Measurements from ENCODE around the gene NODAL. TPM values are rescaled to one million over a fixed set of nuclear protein-coding genes. Genes with fewer than 3 reads are reported as not detected.
A peak's percentile ranks its signal among the peaks of the same experiment; 100 is the strongest.
"Not testable (repeated sequence)": the region's sequence is repeated elsewhere in the genome, so short reads cannot be mapped to it uniquely, and the experiment has no call there.

The NODAL gene
- not detected for polyA plus RNA-seq (2013, experiment 1 of 2)
- not detected for polyA plus RNA-seq (2013, experiment 2 of 2)

DNA sequence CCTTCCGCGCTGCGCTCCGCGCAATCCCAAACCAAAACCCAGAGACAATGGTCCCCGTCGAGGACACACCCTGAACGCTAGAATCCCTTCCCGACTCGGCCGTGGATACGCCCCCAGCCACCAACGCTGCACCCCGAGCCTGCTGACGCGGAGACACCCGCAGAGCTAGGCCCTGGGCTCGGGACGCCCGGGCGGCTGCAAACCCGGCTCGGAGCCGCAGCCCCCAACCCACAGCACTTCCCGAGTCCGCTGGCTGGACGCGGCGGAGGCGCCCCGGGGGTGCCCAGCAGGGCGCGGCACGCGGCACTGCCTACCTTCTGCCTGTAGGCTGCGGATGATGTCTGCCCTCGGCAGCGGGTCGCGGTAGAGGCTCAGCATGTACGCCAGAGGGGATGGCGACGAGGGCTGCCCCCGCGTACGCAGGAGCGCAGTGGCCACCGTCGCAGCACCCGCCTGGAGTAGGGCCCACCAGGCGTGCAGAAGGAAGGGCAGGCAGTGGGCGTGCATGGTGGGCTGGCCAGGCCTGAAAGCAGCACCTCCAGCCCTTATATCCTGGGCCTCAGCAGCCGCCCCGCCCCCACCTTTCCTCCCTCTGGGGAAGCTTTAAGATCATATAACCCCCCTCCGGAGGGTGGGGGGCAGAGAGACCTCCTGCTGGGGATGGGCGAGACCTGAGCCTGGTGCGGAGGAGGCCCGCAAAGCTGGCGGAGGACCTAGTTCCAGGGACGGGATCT lies at the start of gene NODAL:
NODAL (minus strand) TSS at position 521 of the 734 bp plus-strand sequence; CDS start at position 507, 14 bp downstream.
- Histone ChIP-seq H3K4ac (ENCODE audit: low read length) (no peak within 1 kb of the TSS), H4K91ac (ENCODE audit: low read depth, low read length, poor library complexity) (no peak within 1 kb of the TSS), H3K14ac (ENCODE audit: low read length) (no peak within 1 kb of the TSS), H3K79me1 (ENCODE audit: low read depth, low read length) (no peaks in the 10 kb centered on the region), H3K4me1 (ENCODE audit: control insufficient read depth in 2 of 2, insufficient read depth in 1 of 2, low read depth in 1 of 2, low read length in 2 of 2) (peaks cover 0 to 17% of the 10 kb centered on the region in 2 donors), H3K23ac (ENCODE audit: low read depth, low read length, poor library complexity) (peak within 1 kb of the TSS; percentile 100), H2BK12ac (ENCODE audit: low read length) (peak within 1 kb of the TSS; percentile 46), H2BK120ac (ENCODE audit: low read depth, low read length) (peak within 1 kb of the TSS; percentile 7), H3K9ac (ENCODE audit: low read depth, low read length, poor library complexity) (peak within 1 kb of the TSS; percentile 93), H3K18ac (ENCODE audit: low read length) (peak within 1 kb of the TSS; percentile 84), H2BK5ac (ENCODE audit: low read length) (no peak within 1 kb of the TSS), H2AFZ (ENCODE audit: low read length) (peak within 1 kb of the TSS; percentile 46), H3K27ac (replicated peaks; ENCODE audit: low read length) (no peak within 1 kb of the TSS), H3K4me3 (ENCODE audit: low read length in 2 of 2) (peak within 1 kb of the TSS in 1 of 2 donors; percentile 69), H3K36me3 (replicated peaks in 1 of 2; ENCODE audit: control insufficient read depth in 2 of 2, insufficient read depth in 2 of 2, low read length in 2 of 2) (no peaks in the 10 kb centered on the region), H2BK15ac (ENCODE audit: low read length) (no peak within 1 kb of the TSS), H3K4me2 (ENCODE audit: insufficient read depth, low read length, poor library complexity, severe bottlenecking) (peak within 1 kb of the TSS; percentile 76), H2AK5ac (ENCODE audit: low read depth, low read length) (peak within 1 kb of the TSS; percentile 20), H3K27me3 (ENCODE audit: control insufficient read depth in 3 of 3, insufficient read depth in 3 of 3, low read depth in 1 of 3, low read length in 3 of 3) (peaks cover 18 to 65% (median 48%) of the 10 kb centered on the region in 3 experiments), H3K9me3 (replicated peaks in 1 of 2; ENCODE audit: control insufficient read depth in 2 of 2, insufficient read depth in 1 of 2, low read depth in 1 of 2, low read length in 2 of 2) (peaks cover 0 to 4% of the 10 kb centered on the region in 2 donors), H4K8ac (ENCODE audit: low read depth, low read length) (no peak within 1 kb of the TSS)
- no peak for DNase-seq (ENCODE audit: low spot score)
- no CpG with 5 or more reads among the region's 60 CpGs for WGBS, 2 donors (ENCODE audit: extremely low coverage in 2 of 2, insufficient read length in 2 of 2, insufficient replicate concordance in 1 of 2)

DNA sequence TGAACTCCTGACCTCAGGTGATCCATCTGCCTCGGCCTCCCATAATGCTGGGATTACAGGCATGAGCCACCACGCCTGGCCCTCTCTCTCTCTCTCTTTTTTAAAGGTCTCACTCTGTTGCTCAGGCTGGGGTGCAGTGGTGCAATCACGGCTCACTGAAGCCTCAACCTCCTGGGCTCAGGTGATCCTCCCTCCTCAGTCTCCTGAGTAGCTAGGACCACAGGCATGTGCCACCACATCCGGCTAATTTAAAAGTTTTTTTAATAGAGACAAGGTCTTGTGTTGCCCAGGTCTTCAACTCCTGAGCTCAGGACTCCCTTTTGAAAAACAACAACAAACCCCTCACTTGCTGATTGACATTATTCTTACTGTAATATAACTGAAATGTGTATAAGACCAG lies 48.7 kb upstream of the NODAL start:
- H3K4me1 ChIP-seq (ENCODE audit: control insufficient read depth in 2 of 2, insufficient read depth in 1 of 2, low read depth in 1 of 2, low read length in 2 of 2): peaks cover 8 to 14% of the 10 kb centered on the region in 2 donors
- no peak overlapping the region for H3K4ac ChIP-seq (ENCODE audit: low read length)
- H4K8ac ChIP-seq (ENCODE audit: low read depth, low read length): no peak overlapping the region
- H3K18ac ChIP-seq (ENCODE audit: low read length): no peak overlapping the region
- H2BK15ac ChIP-seq (ENCODE audit: low read length): no peak overlapping the region
- H2AK5ac ChIP-seq (ENCODE audit: low read depth, low read length): no peak overlapping the region
- WGBS, 2 donors (ENCODE audit: extremely low coverage in 2 of 2, insufficient read length in 2 of 2, insufficient replicate concordance in 1 of 2): no CpG with 5 or more reads among the region's 4 CpGs
- no peak overlapping the region for H2BK5ac ChIP-seq (ENCODE audit: low read length)
- no peak overlapping the region for H2BK120ac ChIP-seq (ENCODE audit: low read depth, low read length)
- H3K9ac ChIP-seq (ENCODE audit: low read depth, low read length, poor library complexity): no peak overlapping the region
- no peak overlapping the region for H3K4me3 ChIP-seq (ENCODE audit: low read length in 2 of 2)
- no peak overlapping the region for H3K4me2 ChIP-seq (ENCODE audit: insufficient read depth, low read length, poor library complexity, severe bottlenecking)
- DNase-seq (ENCODE audit: low spot score): no peak
- no peaks in the 10 kb centered on the region for H3K27me3 ChIP-seq (ENCODE audit: control insufficient read depth in 3 of 3, insufficient read depth in 3 of 3, low read depth in 1 of 3, low read length in 3 of 3)
- H3K36me3 ChIP-seq (replicated peaks in 1 of 2; ENCODE audit: control insufficient read depth in 2 of 2, insufficient read depth in 2 of 2, low read length in 2 of 2): peaks cover 0 to 5% of the 10 kb centered on the region in 2 donors
- H3K23ac ChIP-seq (ENCODE audit: low read depth, low read length, poor library complexity): no peak overlapping the region
- H2BK12ac ChIP-seq (ENCODE audit: low read length): no peak overlapping the region
- no peaks in the 10 kb centered on the region for H3K9me3 ChIP-seq (replicated peaks in 1 of 2; ENCODE audit: control insufficient read depth in 2 of 2, insufficient read depth in 1 of 2, low read depth in 1 of 2, low read length in 2 of 2)
- H2AFZ ChIP-seq (ENCODE audit: low read length): no peak overlapping the region
- H4K91ac ChIP-seq (ENCODE audit: low read depth, low read length, poor library complexity): no peak overlapping the region
- H3K14ac ChIP-seq (ENCODE audit: low read length): no peak overlapping the region
- no peaks in the 10 kb centered on the region for H3K79me1 ChIP-seq (ENCODE audit: low read depth, low read length)
- no peak overlapping the region for H3K27ac ChIP-seq (replicated peaks; ENCODE audit: low read length)

GRCh38 chr10:70487824-70488223 lies 46.3 kb upstream of the NODAL start:
- Histone ChIP-seq H3K9me3 (replicated peaks in 1 of 2; ENCODE audit: control insufficient read depth in 2 of 2, insufficient read depth in 1 of 2, low read depth in 1 of 2, low read length in 2 of 2) (no peaks in the 10 kb centered on the region), H4K8ac (ENCODE audit: low read depth, low read length) (no peak overlapping the region), H3K9ac (ENCODE audit: low read depth, low read length, poor library complexity) (no peak overlapping the region), H3K27me3 (ENCODE audit: control insufficient read depth in 3 of 3, insufficient read depth in 3 of 3, low read depth in 1 of 3, low read length in 3 of 3) (no peaks in the 10 kb centered on the region), H3K4me2 (ENCODE audit: insufficient read depth, low read length, poor library complexity, severe bottlenecking) (no peak overlapping the region), H2BK12ac (ENCODE audit: low read length) (no peak overlapping the region), H2BK120ac (ENCODE audit: low read depth, low read length) (no peak overlapping the region), H4K91ac (ENCODE audit: low read depth, low read length, poor library complexity) (no peak overlapping the region), H3K18ac (ENCODE audit: low read length) (no peak overlapping the region), H3K14ac (ENCODE audit: low read length) (no peak overlapping the region), H3K4me3 (ENCODE audit: low read length in 2 of 2) (no peak overlapping the region), H2AFZ (ENCODE audit: low read length) (no peak overlapping the region), H3K27ac (replicated peaks; ENCODE audit: low read length) (no peak overlapping the region), H2BK15ac (ENCODE audit: low read length) (no peak overlapping the region), H3K79me1 (ENCODE audit: low read depth, low read length) (no peaks in the 10 kb centered on the region), H2BK5ac (ENCODE audit: low read length) (no peak overlapping the region), H3K4ac (ENCODE audit: low read length) (no peak overlapping the region), H3K4me1 (ENCODE audit: control insufficient read depth in 2 of 2, insufficient read depth in 1 of 2, low read depth in 1 of 2, low read length in 2 of 2) (no peaks in the 10 kb centered on the region), H2AK5ac (ENCODE audit: low read depth, low read length) (no peak overlapping the region), H3K23ac (ENCODE audit: low read depth, low read length, poor library complexity) (no peak overlapping the region), H3K36me3 (replicated peaks in 1 of 2; ENCODE audit: control insufficient read depth in 2 of 2, insufficient read depth in 2 of 2, low read length in 2 of 2) (peaks cover 0 to 5% of the 10 kb centered on the region in 2 donors)
- no CpG with 5 or more reads among the region's 3 CpGs for WGBS, 2 donors (ENCODE audit: extremely low coverage in 2 of 2, insufficient read length in 2 of 2, insufficient replicate concordance in 1 of 2)
- no peak for DNase-seq (ENCODE audit: low spot score)

DNA sequence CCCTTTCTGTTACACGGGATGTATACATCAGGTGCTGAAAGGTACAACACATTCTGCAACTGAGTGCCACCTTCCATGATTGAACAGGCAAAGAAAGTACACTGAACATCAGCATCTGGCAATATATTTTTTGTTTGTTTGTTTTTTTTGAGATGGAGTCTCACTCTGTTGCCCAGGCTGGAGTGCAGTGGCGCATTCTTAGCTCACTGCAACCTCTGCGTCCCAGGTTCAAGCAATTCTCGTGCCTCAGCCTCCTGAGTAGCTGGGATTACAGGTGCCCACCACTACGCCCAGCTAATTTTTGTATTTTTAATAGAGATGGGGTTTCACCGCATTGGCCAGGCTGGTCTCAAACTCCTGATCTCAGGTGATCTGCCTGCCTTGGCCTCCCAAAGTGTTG lies 42.4 kb upstream of the NODAL start:
- H3K4me3 ChIP-seq (ENCODE audit: low read length in 2 of 2); H3K27me3 ChIP-seq (ENCODE audit: control insufficient read depth in 3 of 3, insufficient read depth in 3 of 3, low read depth in 1 of 3, low read length in 3 of 3); H2BK5ac ChIP-seq (ENCODE audit: low read length); H3K79me1 ChIP-seq (ENCODE audit: low read depth, low read length); H3K4me1 ChIP-seq (ENCODE audit: control insufficient read depth in 2 of 2, insufficient read depth in 1 of 2, low read depth in 1 of 2, low read length in 2 of 2); H3K9ac ChIP-seq (ENCODE audit: low read depth, low read length, poor library complexity); H2BK120ac ChIP-seq (ENCODE audit: low read depth, low read length); H4K8ac ChIP-seq (ENCODE audit: low read depth, low read length); DNase-seq (ENCODE audit: low spot score); H4K91ac ChIP-seq (ENCODE audit: low read depth, low read length, poor library complexity); H3K36me3 ChIP-seq (replicated peaks in 1 of 2; ENCODE audit: control insufficient read depth in 2 of 2, insufficient read depth in 2 of 2, low read length in 2 of 2); H2AFZ ChIP-seq (ENCODE audit: low read length); H2BK12ac ChIP-seq (ENCODE audit: low read length); H3K23ac ChIP-seq (ENCODE audit: low read depth, low read length, poor library complexity); H3K9me3 ChIP-seq (replicated peaks in 1 of 2; ENCODE audit: control insufficient read depth in 2 of 2, insufficient read depth in 1 of 2, low read depth in 1 of 2, low read length in 2 of 2); H2AK5ac ChIP-seq (ENCODE audit: low read depth, low read length); H3K4me2 ChIP-seq (ENCODE audit: insufficient read depth, low read length, poor library complexity, severe bottlenecking); H2BK15ac ChIP-seq (ENCODE audit: low read length); H3K14ac ChIP-seq (ENCODE audit: low read length); H3K18ac ChIP-seq (ENCODE audit: low read length); H3K4ac ChIP-seq (ENCODE audit: low read length); H3K27ac ChIP-seq (replicated peaks; ENCODE audit: low read length): not testable (repeated sequence)
- WGBS, 2 donors (ENCODE audit: extremely low coverage in 2 of 2, insufficient read length in 2 of 2, insufficient replicate concordance in 1 of 2): no CpG with 5 or more reads among the region's 6 CpGs

Data from neuronal stem cell (in vitro differentiated cells).